Mesenchymal stem cell (in vitro differentiated cells and primary cell): ENCODE data around the gene TMPRSS11A.

Experiments
- DNase-seq: peaks from one replicate; pipeline ENCODE4 v3.0.0-alpha.2; 2013
- H2AFZ ChIP-seq: one replicate; pipeline ENCODE4 v1.6.1; 2013; ENCODE audit warnings: low read depth, mild to moderate bottlenecking, control low read depth, inconsistent platforms, low read length, moderate library complexity
- H2AK5ac ChIP-seq: 2 replicates; pipeline ENCODE4 v1.6.1; 2013; ENCODE audit warnings: low read length, moderate library complexity, mild to moderate bottlenecking, inconsistent platforms; ENCODE audit not compliant: severe bottlenecking
- H2BK120ac ChIP-seq: one replicate; pipeline ENCODE4 v1.6.1; 2013; ENCODE audit warnings: low read depth, mild to moderate bottlenecking, inconsistent platforms, low read length, moderate library complexity
- H2BK12ac ChIP-seq, 2 experiments: one replicate each; pipeline ENCODE4 v1.6.1; 2013; ENCODE audit warnings: inconsistent platforms in 2 of 2, low read length in 2 of 2, mild to moderate bottlenecking in 2 of 2, moderate library complexity in 2 of 2, control low read depth in 1 of 2
- H2BK15ac ChIP-seq: one replicate; pipeline ENCODE4 v1.6.1; 2013; ENCODE audit warnings: mild to moderate bottlenecking, low read depth, inconsistent platforms; ENCODE audit not compliant: poor library complexity, severe bottlenecking
- H2BK5ac ChIP-seq: 2 replicates; pipeline ENCODE4 v1.6.1; 2013; ENCODE audit warnings: low read depth, mild to moderate bottlenecking, low read length, control low read depth, inconsistent platforms; ENCODE audit not compliant: poor library complexity, severe bottlenecking
- H3K14ac ChIP-seq, 2 experiments: one replicate each; pipeline ENCODE4 v1.6.1; 2013; ENCODE audit warnings: inconsistent platforms in 2 of 2, low read length in 2 of 2, control low read depth in 1 of 2, mild to moderate bottlenecking in 1 of 2, moderate library complexity in 1 of 2
- H3K18ac ChIP-seq, 2 experiments: one replicate each; pipeline ENCODE4 v1.6.1; 2013; ENCODE audit warnings: inconsistent platforms in 2 of 2, low read length in 2 of 2, control low read depth in 1 of 2, low read depth in 1 of 2, mild to moderate bottlenecking in 1 of 2
- H3K23ac ChIP-seq, 2 experiments: one replicate each; pipeline ENCODE4 v1.6.1; 2013; ENCODE audit warnings: inconsistent platforms in 2 of 2, low read length in 2 of 2, mild to moderate bottlenecking in 2 of 2, moderate library complexity in 2 of 2, control low read depth in 1 of 2
- H3K27ac ChIP-seq: 2 replicates; pipeline ENCODE4 v1.5.1; 2013; ENCODE audit warnings: mild to moderate bottlenecking, moderate library complexity, low read length, control low read depth, inconsistent platforms; ENCODE audit not compliant: poor library complexity, severe bottlenecking
- H3K27me3 ChIP-seq, 2 experiments: 2 replicates each; pipeline versions ENCODE4 v1.6.1 to v1.7.0; 2013; ENCODE audit warnings: low read length in 2 of 2, mild to moderate bottlenecking in 2 of 2, moderate library complexity in 2 of 2, control low read depth in 1 of 2, inconsistent platforms in 1 of 2; ENCODE audit not compliant: control insufficient read depth in 1 of 2, insufficient read depth in 1 of 2
- H3K36me3 ChIP-seq, 2 experiments: 2 replicates each; pipeline versions ENCODE4 v1.6.1 to v1.7.0; 2013; ENCODE audit warnings: low read length in 2 of 2, control low read depth in 1 of 2, inconsistent platforms in 1 of 2, low read depth in 1 of 2, mild to moderate bottlenecking in 1 of 2; ENCODE audit not compliant: insufficient read depth in 2 of 2, control insufficient read depth in 1 of 2
- H3K4ac ChIP-seq, 2 experiments: one replicate each; pipeline ENCODE4 v1.6.1; 2013; ENCODE audit warnings: inconsistent platforms in 2 of 2, low read length in 2 of 2, mild to moderate bottlenecking in 2 of 2, moderate library complexity in 2 of 2, control low read depth in 1 of 2, low read depth in 1 of 2
- H3K4me1 ChIP-seq: 2 replicates; pipeline ENCODE4 v1.6.1; 2013; ENCODE audit warnings: low read depth, low read length, control low read depth; ENCODE audit not compliant: control insufficient read depth, insufficient read depth
- H3K4me2 ChIP-seq: 2 replicates; pipeline ENCODE4 v1.6.1; 2013; ENCODE audit warnings: low read length, mild to moderate bottlenecking, inconsistent platforms; ENCODE audit not compliant: poor library complexity, severe bottlenecking
- H3K4me3 ChIP-seq, 2 experiments: 2 replicates each; pipeline versions ENCODE4 v1.5.1 to v1.7.0; 2013; ENCODE audit warnings: low read length in 2 of 2, mild to moderate bottlenecking in 2 of 2, control low read depth in 1 of 2, low read depth in 1 of 2; ENCODE audit not compliant: insufficient read depth in 1 of 2
- H3K79me1 ChIP-seq: replicated peaks from 2 replicates; pipeline ENCODE4 v1.6.1; 2013; ENCODE audit warnings: mild to moderate bottlenecking, control low read depth, low read length, inconsistent platforms; ENCODE audit not compliant: poor library complexity, severe bottlenecking
- H3K9ac ChIP-seq: 2 replicates; pipeline ENCODE4 v1.7.0; 2013; ENCODE audit warnings: mild to moderate bottlenecking, low read length, moderate library complexity
- H3K9me3 ChIP-seq: 2 replicates; pipeline ENCODE4 v1.7.0; 2013; ENCODE audit warnings: mild to moderate bottlenecking, low read length; ENCODE audit not compliant: control insufficient read depth
- H4K8ac ChIP-seq: one replicate; pipeline ENCODE4 v1.6.1; 2013; ENCODE audit warnings: inconsistent platforms, mild to moderate bottlenecking, low read length, moderate library complexity
- H4K91ac ChIP-seq: one replicate; pipeline ENCODE4 v1.6.1; 2013; ENCODE audit warnings: mild to moderate bottlenecking, low read length, inconsistent platforms
- WGBS: methylation state at CpG from one replicate; pipeline ENCODE4 v1.1.7; 2013; ENCODE audit warnings: mixed read lengths; 5-methylcytosine and 5-hydroxymethylcytosine counted together

TMPRSS11A gene

GRCh38 chr4:67935888-67936287, 27.4 kb downstream of the TMPRSS11A start:
- Histone ChIP-seq H3K4me3 (no peak overlapping the region), H2BK12ac (no peak overlapping the region), H3K9me3 (peaks cover 15% of the 10 kb centered on the region), H2BK5ac (no peak overlapping the region), H3K9ac (no peak overlapping the region), H2AK5ac (no peak overlapping the region), H3K4ac (no peak overlapping the region), H2AFZ (no peak overlapping the region), H4K8ac (no peak overlapping the region), H3K36me3 (no peaks in the 10 kb centered on the region), H3K23ac (no peak overlapping the region), H3K4me1 (no peaks in the 10 kb centered on the region), H3K79me1 (no peaks in the 10 kb centered on the region), H3K4me2 (no peak overlapping the region), H2BK120ac (no peak overlapping the region), H2BK15ac (no peak overlapping the region), H3K27ac (no peak overlapping the region), H3K18ac (no peak overlapping the region), H4K91ac (no peak overlapping the region), H3K14ac (no peak overlapping the region), H3K27me3 (no peaks in the 10 kb centered on the region)
- no peak for DNase-seq
- 60% methylated on average over 2 of the region's 2 CpGs for WGBS

- H3K27me3 ChIP-seq = no peaks in the 10 kb centered on the region
- no peak overlapping the region for H3K4me2 ChIP-seq
- DNase-seq = no peak
- no peak overlapping the region for H3K23ac ChIP-seq
- H2AFZ ChIP-seq = no peak overlapping the region
- H3K14ac ChIP-seq = no peak overlapping the region
- H2BK120ac ChIP-seq = no peak overlapping the region
- no peaks in the 10 kb centered on the region for H3K79me1 ChIP-seq
- no peaks in the 10 kb centered on the region for H3K36me3 ChIP-seq
- H3K4ac ChIP-seq = no peak overlapping the region
- H3K18ac ChIP-seq = no peak overlapping the region
- no peak overlapping the region for H2BK12ac ChIP-seq
- no CpG with 5 or more reads among the region's 2 CpGs for WGBS
- H2AK5ac ChIP-seq = no peak overlapping the region
- no peak overlapping the region for H3K9ac ChIP-seq
- no peak overlapping the region for H3K27ac ChIP-seq
- no peak overlapping the region for H3K4me3 ChIP-seq
- no peak overlapping the region for H2BK5ac ChIP-seq
- no peaks in the 10 kb centered on the region for H3K4me1 ChIP-seq
- H4K8ac ChIP-seq = no peak overlapping the region
- peaks cover 15% of the 10 kb centered on the region for H3K9me3 ChIP-seq
- no peak overlapping the region for H4K91ac ChIP-seq
- H2BK15ac ChIP-seq = no peak overlapping the region
Observed at GRCh38 chr4:67934628-67935027, 28.7 kb downstream of the TMPRSS11A start.

- Histone ChIP-seq H3K27me3 (no peaks in the 10 kb centered on the region), H3K4ac (no peak overlapping the region), H2AFZ (no peak overlapping the region), H3K27ac (no peak overlapping the region), H3K4me1 (no peaks in the 10 kb centered on the region), H3K18ac (no peak overlapping the region), H2BK120ac (no peak overlapping the region), H2BK5ac (no peak overlapping the region), H2AK5ac (no peak overlapping the region), H2BK15ac (no peak overlapping the region), H2BK12ac (no peak overlapping the region), H3K4me2 (no peak overlapping the region), H3K14ac (no peak overlapping the region), H3K36me3 (no peaks in the 10 kb centered on the region), H4K8ac (no peak overlapping the region), H3K9ac (no peak overlapping the region), H3K23ac (no peak overlapping the region), H3K79me1 (no peaks in the 10 kb centered on the region), H3K4me3 (no peak overlapping the region), H3K9me3 (peaks cover 15% of the 10 kb centered on the region), H4K91ac (no peak overlapping the region)
- DNase-seq = no peak
- WGBS = 100% methylated on average over 1 of the region's 1 CpG
Observed at GRCh38 chr4:67933755-67934154, 29.5 kb downstream of the TMPRSS11A start.

- Histone ChIP-seq H2BK5ac (no peak overlapping the region), H3K4me2 (no peak overlapping the region), H3K9me3 (peaks cover 9% of the 10 kb centered on the region), H3K14ac (no peak overlapping the region), H4K8ac (no peak overlapping the region), H3K79me1 (no peaks in the 10 kb centered on the region), H2BK15ac (no peak overlapping the region), H3K27ac (no peak overlapping the region), H3K4me1 (no peaks in the 10 kb centered on the region), H2BK12ac (no peak overlapping the region), H3K4me3 (no peak overlapping the region), H2BK120ac (no peak overlapping the region), H3K18ac (no peak overlapping the region), H4K91ac (no peak overlapping the region), H2AFZ (no peak overlapping the region), H3K9ac (no peak overlapping the region), H3K4ac (no peak overlapping the region), H3K23ac (no peak overlapping the region), H3K27me3 (no peaks in the 10 kb centered on the region), H3K36me3 (no peaks in the 10 kb centered on the region), H2AK5ac (no peak overlapping the region)
- 87% methylated on average over 2 of the region's 5 CpGs for WGBS
- no peak for DNase-seq
Observed at GRCh38 chr4:67933038-67933437, 30.3 kb downstream of the TMPRSS11A start.
